Measurements from ENCODE around the gene KIAA0408.
"Not testable (repeated sequence)": the region's sequence is repeated elsewhere in the genome, so short reads cannot be mapped to it uniquely, and the experiment has no call there.

KIAA0408 gene

GRCh38 chr6:127412016-127412415, 47.2 kb downstream of the KIAA0408 start:
- not testable (repeated sequence) for DNase-seq (ENCODE audit: low spot score)

Data from COLO829 (cell line).